A549 (cell line): Measurements from ENCODE around the gene MAP2K6.

Experiments used
- CTCF ChIP-seq: fragments of >200 bp; sonication (Bioruptor Twin); formaldehyde crosslinking; IDR thresholded peaks from 3 replicates; pipeline ENCODE4 v1.5.1; 2016
- FOSL2 ChIP-seq, 2 experiments: fragments of 450-650 bp in 1 of 2; fragments of >200 bp in 1 of 2; sonication (Bioruptor Twin) in 1 of 2; formaldehyde crosslinking; IDR thresholded peaks; 2 replicates each; pipeline versions ENCODE4 v1.5.0 to v1.6.1; 2016 to 2020; ENCODE audit warnings: mild to moderate bottlenecking in 1 of 2, moderate library complexity in 1 of 2
- RARB ChIP-seq: fragments of 250-450 bp; sonication (Bioruptor Pico); IDR thresholded peaks from 2 replicates; pipeline ENCODE4 v1.8.0; 2021; ENCODE audit warnings: mild to moderate bottlenecking, moderate library complexity
- ZNF302 ChIP-seq: fragments of 250-450 bp; sonication (Bioruptor Pico); IDR thresholded peaks from 2 replicates; pipeline ENCODE4 v1.9.0; 2021; ENCODE audit warnings: inconsistent platforms, mild to moderate bottlenecking, moderate library complexity

- no peak for TF ChIP-seq RARB (CRISPR knock-in tag)
- no peak for TF ChIP-seq CTCF
- no peak for TF ChIP-seq FOSL2 (IDR thresholded peaks at IDR 0.05)
- TF ChIP-seq FOSL2 (CRISPR knock-in tag; IDR thresholded peaks at IDR 0.05), result no peak
- no peak for TF ChIP-seq ZNF302 (CRISPR knock-in tag)
Observed at GRCh38 chr17:69410671-69411070, 3.8 kb upstream of the MAP2K6 start.
